Measurements from ENCODE around the gene SURF4. TPM values are rescaled to one million over a fixed set of nuclear protein-coding genes. Genes with fewer than 3 reads are reported as not detected.

Gene SURF4
- total RNA-seq = 148 TPM

GRCh38 chr9:133375724-133376654, at the start of gene SURF4, which contains the start of gene STKLD1:
SURF4 (minus strand) TSS chr9:133376060; CDS start chr9:133375969, 91 bp downstream.
STKLD1 (plus strand) TSS chr9:133376366; CDS start chr9:133376474, 108 bp downstream.

GRCh38 chr9:133421615-133422542, 46.0 kb upstream of the SURF4 start, which contains the start of gene ADAMTS13:
ADAMTS13 (plus strand) TSS chr9:133422367; CDS start chr9:133422444, 77 bp downstream.

GRCh38 chr9:133417541-133418461, 41.9 kb upstream of the SURF4 start, which contains the start of gene REXO4:
REXO4 (minus strand) TSS chr9:133418010; CDS start chr9:133417844, 166 bp downstream.

GRCh38 chr9:133356391-133357091, 19.3 kb downstream of the SURF4 start, which contains the start of the genes SURF1 and SURF2:
SURF1 (minus strand) TSS chr9:133356487; CDS start chr9:133356453, 34 bp downstream.
SURF2 (plus strand) TSS chr9:133356550; CDS start chr9:133356593, 43 bp downstream.

GRCh38 chr9:133347985-133348717, 27.7 kb downstream of the SURF4 start, which contains the start of the genes MED22 and RPL7A:
MED22 (minus strand) TSS chr9:133348131; CDS start chr9:133346662, 1,469 bp downstream.
RPL7A (plus strand) TSS chr9:133348218; CDS start chr9:133348244, 26 bp downstream.

GRCh38 chr9:133335924-133336811, 39.7 kb downstream of the SURF4 start, which contains the start of gene SURF6:
SURF6 (minus strand) TSS chr9:133336188; CDS start chr9:133336132, 56 bp downstream.

Small RNA genes lying within 50 kb of the gene (small RNA-seq; reads per million reads assigned to genes)
- gene RF00019 (ENCODE audit: low replicate concordance) (not detected), gene SNORD24 (ENCODE audit: low replicate concordance) (not detected), gene SNORD36A (ENCODE audit: low replicate concordance) (not detected), gene SNORD36B (ENCODE audit: low replicate concordance) (not detected), gene SNORD36C (ENCODE audit: low replicate concordance) (not detected)

Other genes starting within 250 kb of the SURF4 start
- 5.6 TPM for gene GBGT1, start 212.1 kb downstream of the SURF4 start, total RNA-seq
- not detected for gene OBP2B, start 166.8 kb downstream of the SURF4 start, total RNA-seq
- 5.1 TPM for gene ABO, start 100.9 kb downstream of the SURF4 start, total RNA-seq
- 18.0 TPM for gene SURF6, start 39.9 kb downstream of the SURF4 start, total RNA-seq
- 27.1 TPM for gene MED22, start 27.9 kb downstream of the SURF4 start, total RNA-seq
- gene RPL7A, start 27.8 kb downstream of the SURF4 start, total RNA-seq = 1,659 TPM
- 29.8 TPM for gene SURF1, start 19.6 kb downstream of the SURF4 start, total RNA-seq
- 22.6 TPM for gene SURF2, start 19.5 kb downstream of the SURF4 start, total RNA-seq
- gene STKLD1, start 306 bp upstream of the SURF4 start, total RNA-seq = 2.0 TPM
- 15.8 TPM for gene REXO4, start 42.0 kb upstream of the SURF4 start, total RNA-seq
- gene ADAMTS13, start 46.3 kb upstream of the SURF4 start, total RNA-seq = 6.0 TPM
- gene CACFD1, start 83.9 kb upstream of the SURF4 start, total RNA-seq = 23.3 TPM
- gene SLC2A6, start 103.0 kb upstream of the SURF4 start, total RNA-seq = 4.0 TPM
- gene MYMK, start 148.9 kb upstream of the SURF4 start, total RNA-seq = 2.8 TPM
- gene ADAMTSL2, start 158.6 kb upstream of the SURF4 start, total RNA-seq = 8.9 TPM
- gene FAM163B, start 233.3 kb upstream of the SURF4 start, total RNA-seq = 2.7 TPM